Measurements from ENCODE around the gene SUZ12.
"Not testable (repeated sequence)": the region's sequence is repeated elsewhere in the genome, so short reads cannot be mapped to it uniquely, and the experiment has no call there.

- TF ChIP-seq CTCF (conservative IDR thresholded peaks at IDR 0.05; ENCODE audit: low read depth in 2 of 2); EZH2 (IDR thresholded peaks at IDR 0.05; ENCODE audit: low read depth, unreplicated experiment); JUNB (IDR thresholded peaks at IDR 0.05; ENCODE audit: unreplicated experiment); POLR2AphosphoS5 (IDR thresholded peaks at IDR 0.05; ENCODE audit: low read depth); EZH2phosphoT487 (IDR thresholded peaks at IDR 0.05; ENCODE audit: unreplicated experiment); CREB1 (CRISPR knock-in tag; IDR thresholded peaks at IDR 0.05; ENCODE audit: low read depth); ZNF114 (CRISPR knock-in tag; IDR thresholded peaks at IDR 0.05); STAT1 (IDR thresholded peaks at IDR 0.05; ENCODE audit: unreplicated experiment); NANOG (IDR thresholded peaks at IDR 0.05; ENCODE audit: borderline replicate concordance); ETS1 (IDR thresholded peaks at IDR 0.05); ZNF331 (CRISPR knock-in tag; IDR thresholded peaks at IDR 0.05; ENCODE audit: low read depth); ZNF462 (CRISPR knock-in tag; IDR thresholded peaks at IDR 0.05): not testable (repeated sequence)
- TF ChIP-seq, protein P1, sequence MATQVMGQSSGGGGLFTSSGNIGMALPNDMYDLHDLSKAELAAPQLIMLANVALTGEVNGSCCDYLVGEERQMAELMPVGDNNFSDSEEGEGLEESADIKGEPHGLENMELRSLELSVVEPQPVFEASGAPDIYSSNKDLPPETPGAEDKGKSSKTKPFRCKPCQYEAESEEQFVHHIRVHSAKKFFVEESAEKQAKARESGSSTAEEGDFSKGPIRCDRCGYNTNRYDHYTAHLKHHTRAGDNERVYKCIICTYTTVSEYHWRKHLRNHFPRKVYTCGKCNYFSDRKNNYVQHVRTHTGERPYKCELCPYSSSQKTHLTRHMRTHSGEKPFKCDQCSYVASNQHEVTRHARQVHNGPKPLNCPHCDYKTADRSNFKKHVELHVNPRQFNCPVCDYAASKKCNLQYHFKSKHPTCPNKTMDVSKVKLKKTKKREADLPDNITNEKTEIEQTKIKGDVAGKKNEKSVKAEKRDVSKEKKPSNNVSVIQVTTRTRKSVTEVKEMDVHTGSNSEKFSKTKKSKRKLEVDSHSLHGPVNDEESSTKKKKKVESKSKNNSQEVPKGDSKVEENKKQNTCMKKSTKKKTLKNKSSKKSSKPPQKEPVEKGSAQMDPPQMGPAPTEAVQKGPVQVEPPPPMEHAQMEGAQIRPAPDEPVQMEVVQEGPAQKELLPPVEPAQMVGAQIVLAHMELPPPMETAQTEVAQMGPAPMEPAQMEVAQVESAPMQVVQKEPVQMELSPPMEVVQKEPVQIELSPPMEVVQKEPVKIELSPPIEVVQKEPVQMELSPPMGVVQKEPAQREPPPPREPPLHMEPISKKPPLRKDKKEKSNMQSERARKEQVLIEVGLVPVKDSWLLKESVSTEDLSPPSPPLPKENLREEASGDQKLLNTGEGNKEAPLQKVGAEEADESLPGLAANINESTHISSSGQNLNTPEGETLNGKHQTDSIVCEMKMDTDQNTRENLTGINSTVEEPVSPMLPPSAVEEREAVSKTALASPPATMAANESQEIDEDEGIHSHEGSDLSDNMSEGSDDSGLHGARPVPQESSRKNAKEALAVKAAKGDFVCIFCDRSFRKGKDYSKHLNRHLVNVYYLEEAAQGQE (IDR thresholded peaks at IDR 0.05; ENCODE audit: unreplicated experiment) = not testable (repeated sequence)
Measured at GRCh38 chr17:32042266-32042665, 105.5 kb downstream of the SUZ12 start.
